Stimulated activated CD8-positive, alpha-beta memory T cell treated with anti-CD3 and anti-CD28 coated beads, Interleukin-15, amount 100 ng/mL, for 4 hours (primary cell): ENCODE data around the gene MEIS2.

ENCODE experiments used
- DNase-seq, 2 donors: peaks; one replicate each; pipeline ENCODE4 v3.0.0-alpha.2; 2020; ENCODE audit warnings: low read depth in 2 of 2

Gene MEIS2

DNA sequence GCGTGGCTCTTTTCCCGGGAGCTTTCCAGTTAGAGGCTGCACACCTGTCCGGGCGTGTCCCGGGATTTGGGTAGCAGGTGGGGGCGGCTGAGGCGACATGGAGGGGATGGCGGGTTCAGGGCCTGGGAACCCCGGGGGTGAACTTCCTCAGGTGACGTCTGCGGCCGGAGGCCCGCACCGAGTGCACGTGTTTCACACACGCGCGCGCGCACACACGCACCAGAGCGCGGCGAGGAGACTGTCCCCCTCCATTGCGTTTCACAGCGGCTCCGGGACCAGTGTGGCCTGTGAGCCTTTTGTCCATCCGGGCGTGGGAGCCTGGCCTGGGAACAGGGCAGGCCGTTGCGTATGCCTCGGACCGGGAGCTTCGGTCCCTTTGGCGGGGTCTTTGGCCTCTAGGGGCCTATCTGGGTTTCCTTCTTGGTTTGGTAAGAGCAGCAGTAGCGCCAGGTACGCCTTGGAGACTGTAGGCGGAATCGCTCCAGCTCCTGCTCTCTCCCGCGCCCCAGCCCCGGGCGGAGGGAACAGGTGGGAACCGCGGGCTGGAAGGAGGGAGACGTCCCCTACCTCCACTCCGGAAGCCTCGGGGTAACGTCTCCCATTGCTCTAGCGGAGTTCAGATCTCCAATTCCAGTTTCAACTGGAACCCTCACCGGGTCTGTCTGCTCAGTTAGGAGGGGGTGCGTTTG lies 220.0 kb downstream of the MEIS2 start:
- DNase-seq, result no peak

DNA sequence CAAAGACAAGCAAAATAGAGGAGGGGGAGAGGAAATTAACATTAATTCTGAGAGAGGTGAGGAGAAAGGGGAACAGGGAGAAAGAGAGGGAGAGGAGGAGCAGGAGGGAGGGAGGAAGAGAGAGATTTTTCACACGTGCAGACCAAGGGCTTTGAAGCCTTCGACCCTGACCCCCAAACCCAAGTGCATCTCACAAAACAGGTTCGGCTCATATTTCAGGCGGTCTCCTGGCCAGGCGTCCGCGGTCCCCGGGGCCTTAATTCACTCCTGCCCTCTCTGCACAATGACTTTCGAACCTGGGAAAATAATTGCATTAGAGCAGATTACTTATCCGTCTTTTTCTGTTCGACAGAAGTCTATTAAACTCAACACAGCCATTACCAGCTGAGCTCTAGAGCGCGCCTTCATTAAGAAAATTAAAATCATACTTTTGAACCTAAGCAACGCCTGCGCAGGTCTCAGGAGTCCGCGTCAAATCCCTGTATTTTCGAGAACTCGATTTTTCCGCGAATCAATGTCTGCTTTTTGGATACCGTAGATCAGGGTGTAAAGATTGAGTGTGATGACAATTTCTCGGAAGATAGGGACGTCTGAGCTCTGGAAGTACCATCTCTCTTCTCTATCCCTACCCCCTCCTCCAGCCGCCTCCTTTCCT lies 220.7 kb downstream of the MEIS2 start:
- no peak for DNase-seq

DNA sequence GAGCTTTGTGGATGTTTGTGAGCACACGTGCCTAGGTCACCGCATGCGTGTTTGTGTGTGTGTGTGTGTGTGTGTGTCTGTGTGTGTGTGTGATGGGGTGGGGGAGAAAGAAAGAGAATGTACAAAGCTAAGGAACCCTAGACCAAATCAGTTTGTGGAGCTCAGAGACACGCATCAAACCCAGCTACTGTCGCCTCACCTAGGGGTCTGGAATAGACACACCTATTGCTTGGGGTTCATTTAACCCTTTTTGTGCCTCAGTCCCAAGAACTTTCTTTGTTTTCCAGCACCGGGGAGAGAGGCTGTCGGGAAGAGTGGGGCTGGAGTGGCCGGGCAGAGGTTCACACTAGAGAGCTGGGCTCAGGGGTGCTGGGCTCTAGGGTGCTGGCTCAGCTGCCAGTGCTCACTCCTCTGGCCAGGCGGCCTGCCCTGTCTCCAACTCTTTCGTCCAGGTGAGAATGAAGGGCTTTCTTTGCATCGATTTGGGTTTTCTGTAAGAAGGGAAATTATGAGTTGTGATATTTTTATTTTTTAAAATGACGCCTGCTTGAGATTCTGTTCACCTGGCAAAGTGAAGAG lies 221.6 kb downstream of the MEIS2 start:
- DNase-seq, result no peak

DNA sequence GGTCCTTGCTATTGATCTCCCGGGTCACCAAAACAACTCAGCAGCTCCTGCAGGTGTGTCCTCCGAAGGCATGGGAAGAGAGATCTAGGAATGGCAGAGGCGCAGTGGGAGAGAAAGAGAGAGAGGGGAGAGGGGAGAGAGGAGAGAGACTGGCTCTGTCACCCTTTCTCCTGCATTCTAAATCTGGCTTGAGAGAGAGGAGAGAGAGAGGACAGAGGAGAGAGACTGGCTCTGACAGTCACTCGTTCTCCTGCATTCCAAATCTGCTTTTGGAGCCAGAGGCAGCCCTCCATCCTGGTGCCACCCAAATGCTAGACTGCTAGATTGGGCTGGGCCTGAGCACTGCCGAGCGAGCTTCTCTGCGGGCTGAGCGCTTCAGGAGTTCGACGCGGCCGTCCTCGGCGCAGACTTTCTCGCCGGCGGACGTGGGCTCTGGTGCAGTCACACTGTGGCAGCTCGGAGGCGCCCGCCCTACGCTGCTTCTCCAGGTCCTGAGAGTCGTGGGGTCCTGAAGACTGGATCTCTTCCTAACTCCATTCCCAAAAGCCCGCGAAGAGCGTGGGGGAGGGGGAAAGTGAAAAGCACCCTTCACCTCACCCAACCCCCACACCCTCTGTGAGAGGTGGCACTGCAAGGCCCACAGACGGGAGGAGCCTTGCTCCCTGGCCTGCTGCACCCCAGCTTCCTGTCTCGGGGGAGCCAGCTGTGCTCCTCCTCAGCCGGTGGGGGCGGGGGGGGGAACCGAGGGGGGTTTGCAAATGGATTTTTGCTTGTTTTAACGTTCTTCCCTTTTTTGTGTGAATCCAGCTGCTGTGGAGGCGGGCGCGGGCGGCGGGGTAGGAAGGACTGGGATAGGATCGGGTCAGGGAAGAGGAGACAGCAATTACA lies 222.3 kb downstream of the MEIS2 start:
- no peak for DNase-seq

DNA sequence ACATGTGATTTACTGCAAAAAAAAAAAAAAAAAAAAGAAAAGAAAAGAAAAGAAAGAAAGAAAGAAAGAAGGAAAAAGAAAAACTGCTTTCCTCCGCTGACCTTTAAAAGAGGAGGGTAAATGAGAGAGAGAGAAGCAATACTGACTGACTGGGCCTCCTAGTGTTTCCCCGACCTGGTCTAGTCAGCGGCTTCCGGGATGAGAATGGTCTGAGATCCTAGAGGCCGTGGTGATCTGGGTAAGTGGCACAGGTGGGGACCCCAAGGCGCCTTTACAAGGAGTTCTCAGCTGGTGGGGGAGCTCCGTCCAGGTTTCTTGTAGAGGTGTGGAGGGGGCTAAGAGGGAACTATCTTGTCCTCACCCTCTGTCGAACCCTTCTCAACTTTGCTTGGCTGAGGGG lies 223.1 kb downstream of the MEIS2 start:
- DNase-seq, result no peak

DNA sequence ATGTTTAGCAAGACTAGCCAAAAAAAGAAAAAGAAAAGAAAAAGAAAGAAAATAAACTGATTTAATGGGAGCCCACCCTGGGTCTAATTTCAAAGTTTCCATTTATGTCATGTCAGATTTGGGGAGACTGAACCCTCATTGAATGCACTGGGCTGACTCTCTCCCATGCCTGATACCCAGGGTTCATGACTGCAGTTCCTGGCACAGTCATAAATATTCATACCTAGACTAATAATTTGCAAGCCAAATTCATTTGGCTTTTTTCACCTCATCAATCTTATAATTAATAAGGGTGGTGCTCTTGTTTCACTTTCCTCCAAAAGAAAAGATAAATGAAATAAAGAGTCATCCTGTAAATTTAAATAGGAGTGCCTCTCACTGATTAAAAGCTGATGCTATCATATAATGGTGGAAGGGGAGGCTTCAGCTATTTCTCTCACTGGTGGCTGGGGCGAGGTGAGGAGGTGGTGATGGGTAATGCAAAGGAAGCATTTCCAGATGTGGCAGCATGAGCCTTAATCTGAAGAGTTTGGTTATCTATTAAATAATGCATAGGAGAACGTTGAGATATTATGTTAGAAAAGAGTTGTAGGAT lies 224.5 kb downstream of the MEIS2 start:
- DNase-seq, result no peak

DNA sequence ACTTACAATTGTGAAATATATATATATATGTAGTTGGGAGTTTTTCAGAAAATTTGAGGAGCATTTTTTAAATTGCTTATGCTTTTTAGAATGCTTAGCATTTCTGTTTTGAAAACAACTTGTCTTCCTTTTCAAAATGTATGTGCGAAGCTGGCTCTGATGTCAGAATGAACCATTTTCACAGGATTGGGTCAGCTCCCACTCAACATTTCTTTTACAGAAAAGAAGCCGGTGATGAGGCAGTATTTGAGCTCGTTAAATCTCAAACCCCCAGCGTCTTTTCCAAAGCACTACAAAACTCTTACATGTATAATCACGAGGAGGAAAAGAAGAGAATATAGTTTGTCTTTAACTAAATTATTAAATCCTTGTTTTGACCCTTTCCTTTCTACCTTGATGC lies 225.4 kb downstream of the MEIS2 start:
- DNase-seq, result no peak

DNA sequence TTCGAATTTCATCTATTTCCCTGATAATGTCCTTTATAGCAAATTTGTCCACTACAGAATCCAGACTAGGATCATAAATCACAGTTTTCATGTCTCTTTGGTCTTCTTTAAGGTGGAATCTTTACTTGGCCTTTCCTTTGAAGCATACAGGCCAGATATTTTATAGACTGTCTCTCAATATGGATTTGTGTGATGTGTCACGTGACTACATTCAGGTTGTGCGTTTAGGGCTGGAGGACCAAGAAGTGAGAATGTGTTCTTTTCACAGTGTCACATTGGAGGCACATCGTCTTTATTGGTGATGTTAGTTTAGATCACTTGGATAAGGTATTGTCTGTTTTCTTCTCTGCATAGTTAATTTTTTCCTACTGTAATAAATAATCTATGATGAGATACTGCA lies 232.9 kb downstream of the MEIS2 start:
- no peak for DNase-seq

DNA sequence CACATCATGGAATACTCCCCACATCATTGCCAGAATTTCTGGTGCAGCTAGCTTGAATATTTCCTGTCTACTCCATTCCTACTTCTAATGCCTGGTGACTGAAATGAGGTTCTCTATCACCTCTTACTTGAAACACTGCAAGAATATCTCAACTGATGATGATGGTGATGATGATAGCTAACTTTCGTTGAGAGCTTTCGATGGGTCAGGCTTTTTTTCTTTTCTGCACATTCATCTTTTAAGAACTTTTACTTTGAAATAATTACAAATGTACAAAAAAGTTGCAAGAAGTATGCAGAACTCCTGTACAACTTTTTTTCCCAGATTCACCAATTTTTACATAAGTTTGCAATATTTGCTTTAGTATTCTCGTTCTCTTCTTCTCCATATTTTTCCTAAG lies 233.5 kb downstream of the MEIS2 start:
- no peak for DNase-seq

DNA sequence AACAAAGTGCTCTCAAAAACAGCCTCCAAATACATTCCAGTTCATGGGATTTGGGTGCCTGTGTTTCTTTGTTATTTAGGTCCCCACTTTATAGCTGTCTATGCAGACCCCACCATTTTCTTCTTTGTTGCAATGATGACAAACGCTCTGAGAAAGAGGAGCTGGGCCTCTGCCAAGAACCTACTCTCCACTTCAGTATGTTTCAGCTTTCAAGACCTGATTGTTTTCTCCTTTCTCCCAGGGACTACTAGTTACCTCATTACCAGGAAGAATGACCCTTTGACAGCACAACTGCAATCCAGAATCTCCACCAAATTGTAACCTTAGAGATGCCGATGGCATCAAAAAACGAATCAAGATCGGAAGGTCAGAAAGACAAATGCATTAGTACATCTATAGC lies 236.8 kb downstream of the MEIS2 start:
- DNase-seq, result no peak

DNA sequence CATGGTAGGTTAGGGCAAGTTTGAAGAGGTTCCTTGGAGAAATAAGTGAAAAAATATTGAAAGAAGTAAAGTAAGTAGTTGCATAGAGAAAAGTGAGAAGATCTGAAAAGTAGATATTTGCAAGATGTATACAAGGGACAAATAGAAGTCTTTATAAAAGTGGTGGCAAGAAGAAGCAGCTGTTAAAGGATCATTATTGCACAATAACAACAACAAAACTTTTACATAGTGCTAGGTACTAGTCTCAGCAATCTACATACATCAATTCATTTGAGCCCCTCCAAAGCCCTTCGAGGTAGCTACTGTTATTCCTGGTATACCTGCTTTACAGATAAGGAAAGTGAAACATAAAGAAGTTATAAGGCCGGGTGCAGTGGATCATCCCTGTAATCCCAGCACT lies 239.6 kb downstream of the MEIS2 start:
- DNase-seq, result no peak

DNA sequence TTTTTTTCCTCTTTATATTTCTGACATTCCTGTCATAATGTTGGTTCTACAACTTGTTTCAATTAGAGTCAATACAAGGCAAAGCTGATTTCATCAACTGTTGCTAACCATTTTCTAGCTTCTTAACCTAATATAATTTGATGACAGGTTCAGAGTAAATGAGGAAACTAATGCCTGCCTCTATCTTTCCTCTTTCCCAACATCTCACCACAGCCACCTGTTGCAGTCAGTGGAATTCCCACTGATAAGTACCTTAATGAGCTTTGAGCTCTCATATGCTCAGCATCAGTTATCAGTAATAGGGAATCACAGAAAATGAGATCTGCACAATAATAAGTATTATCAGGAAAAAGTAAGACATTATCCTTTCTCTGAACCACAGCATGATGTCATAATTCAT lies 241.9 kb downstream of the MEIS2 start:
- DNase-seq, result no peak

DNA sequence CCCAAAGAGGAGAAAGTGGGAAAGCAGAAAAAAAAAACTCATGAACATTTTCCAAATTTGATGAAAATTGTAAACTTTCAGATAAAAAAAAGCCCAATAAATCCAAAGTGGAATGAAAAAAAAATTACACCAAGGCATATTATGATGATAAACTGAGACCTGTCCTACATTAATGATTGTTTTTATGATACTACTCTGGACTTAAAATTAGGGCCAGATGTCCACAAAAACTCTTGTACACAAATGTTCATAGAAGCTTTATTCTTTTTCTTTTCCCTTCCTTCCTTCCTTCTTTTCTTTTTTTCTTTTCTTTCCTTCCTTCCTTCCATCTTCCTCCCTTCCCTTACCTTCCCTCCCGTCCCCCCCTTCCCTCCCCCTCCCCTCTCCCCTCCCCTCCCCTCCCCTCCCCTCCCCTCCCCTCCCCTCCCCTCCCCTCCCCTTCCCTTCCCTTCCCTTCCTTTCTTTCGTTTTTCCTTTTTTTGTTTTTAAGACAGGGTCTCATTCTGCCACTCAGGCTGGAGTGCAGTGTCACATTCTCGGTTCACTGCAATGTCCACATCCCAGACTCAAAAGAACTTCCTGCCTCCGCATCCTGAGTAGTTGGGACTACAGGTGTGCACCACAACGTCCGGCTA lies 243.9 kb downstream of the MEIS2 start:
- no peak for DNase-seq

DNA sequence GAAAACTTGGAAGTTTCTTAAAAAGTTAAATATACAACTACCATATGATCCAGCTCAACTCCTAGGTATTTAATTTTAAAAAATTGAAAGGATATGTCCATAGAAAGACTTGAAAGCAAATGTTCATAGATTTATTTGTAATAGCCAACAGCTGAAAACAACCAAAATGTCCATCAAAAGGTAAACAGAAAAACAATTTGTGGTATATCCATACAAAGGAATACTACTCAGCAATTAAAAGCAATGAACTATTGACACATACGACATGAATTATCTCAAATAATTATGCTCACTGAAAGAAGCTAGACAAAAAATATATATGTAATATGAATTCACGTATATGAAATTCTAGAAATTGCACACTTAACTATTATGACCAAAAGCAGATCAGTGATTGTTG lies 249.5 kb downstream of the MEIS2 start:
- no peak for DNase-seq

DNA sequence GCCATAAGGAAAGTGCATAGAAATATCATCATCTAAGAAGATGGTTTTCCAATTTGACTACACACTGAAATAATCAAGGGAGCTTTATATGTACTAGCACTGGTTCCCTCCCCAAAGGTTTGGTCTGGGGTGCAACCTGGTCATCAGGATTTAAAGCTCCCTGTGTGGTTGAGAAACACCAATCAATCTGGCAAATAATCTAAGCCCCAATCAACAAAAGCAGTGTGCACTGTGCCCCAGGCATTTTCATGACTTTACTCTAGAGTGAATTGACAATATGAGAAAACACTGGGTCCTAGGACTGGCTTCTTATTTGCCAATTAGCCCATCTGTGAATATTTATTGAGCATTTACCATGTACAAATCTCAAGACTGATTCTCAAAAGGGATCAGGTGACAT lies 255.1 kb downstream of the MEIS2 start:
- DNase-seq, result no peak

DNA sequence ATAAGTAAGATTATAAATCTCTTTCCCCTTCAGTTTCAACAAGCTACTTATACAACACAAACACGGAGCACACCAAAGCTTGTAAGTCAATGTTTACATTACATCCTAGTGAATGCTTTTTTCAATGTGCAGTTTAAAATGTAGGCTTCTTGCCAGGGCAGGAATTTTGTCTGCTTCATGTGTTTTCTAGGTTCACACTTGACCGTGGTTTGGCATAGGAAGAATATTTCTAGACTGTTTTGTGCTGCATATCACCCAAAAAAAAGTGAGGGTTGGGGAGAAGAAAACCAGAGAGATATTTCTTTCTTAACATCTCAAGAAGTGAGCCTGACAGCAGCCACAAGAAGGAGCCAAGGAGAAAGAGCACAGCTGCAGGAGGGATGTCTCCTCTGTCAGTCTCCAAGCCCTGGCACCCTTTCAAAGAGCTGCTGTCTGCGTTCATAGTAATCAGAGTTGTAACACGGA lies 255.8 kb downstream of the MEIS2 start:
- DNase-seq, result no peak

DNA sequence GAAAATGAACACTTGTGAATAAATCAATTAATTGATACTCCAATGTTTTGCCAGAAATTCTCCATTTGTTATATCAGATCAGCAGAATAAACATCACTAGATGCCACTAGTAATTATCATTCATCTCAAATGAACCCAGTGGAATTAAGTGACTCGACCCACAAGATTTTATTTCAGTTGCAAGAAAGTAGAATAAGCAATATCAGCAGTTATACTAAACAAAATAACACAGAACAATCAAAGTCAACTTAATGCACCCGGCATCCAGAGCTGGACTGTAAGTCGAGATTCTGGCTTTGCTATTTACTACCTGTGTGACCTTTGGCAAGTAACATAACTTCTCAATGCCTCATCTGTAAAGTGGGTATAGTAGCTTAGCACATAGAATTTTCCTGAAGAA lies 256.5 kb downstream of the MEIS2 start:
- no peak for DNase-seq

DNA sequence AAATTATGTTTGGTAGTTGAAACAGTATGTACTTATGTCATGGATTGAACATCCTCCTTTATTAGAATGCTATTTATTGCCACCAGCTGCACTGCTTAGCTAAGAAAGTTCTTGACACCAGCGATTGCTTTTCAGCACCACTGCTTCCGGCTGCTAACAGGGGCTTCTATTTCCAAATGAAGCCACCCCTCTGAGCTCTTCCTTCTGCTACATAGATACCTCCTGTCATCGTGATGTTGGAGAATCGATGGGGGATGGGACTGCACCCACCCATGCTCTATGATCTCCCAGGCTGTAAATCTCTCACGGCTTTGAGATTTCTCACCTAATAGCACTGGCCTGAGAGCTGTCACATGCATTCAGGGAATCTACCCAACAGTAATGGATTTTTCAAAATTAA lies 259.2 kb downstream of the MEIS2 start:
- DNase-seq, result no peak
